Measurements from ENCODE around the gene MPPED2.

Gene MPPED2

DNA sequence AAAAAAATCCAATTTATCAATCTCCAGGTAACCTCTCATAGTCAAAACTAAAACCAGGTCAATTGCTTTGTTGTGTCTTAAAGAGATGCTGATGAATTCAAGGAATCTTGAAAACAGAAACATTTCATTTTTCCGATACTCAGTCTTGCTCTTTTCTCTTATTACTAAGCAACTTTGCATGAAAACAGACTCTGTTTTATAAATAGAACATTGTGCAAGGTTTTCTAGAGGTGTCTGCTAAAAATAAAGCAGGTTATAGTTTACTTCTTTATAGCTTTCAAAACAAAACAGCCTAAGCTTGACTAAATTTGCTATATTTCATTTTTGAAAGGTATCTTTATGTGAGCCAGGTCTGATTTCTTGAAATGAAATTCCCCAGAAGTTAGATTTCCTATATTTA, 154.0 kb downstream of the MPPED2 start:
- in situ Hi-C loops (cut with MboI; ENCODE audit: low pct_unique_long_range_greater_than_20kb, low sequenced_read_pairs, unreplicated experiment): no loop called here
- DNase-seq (ENCODE audit: low spot score): no peak
- TF ChIP-seq CTCF (IDR thresholded peaks at IDR 0.05; ENCODE audit: extremely low read depth, insufficient read depth, missing control alignments): no peak

- in situ Hi-C loops (cut with MboI; ENCODE audit: low pct_unique_long_range_greater_than_20kb, low sequenced_read_pairs, unreplicated experiment): no loop called here
- TF ChIP-seq CTCF (IDR thresholded peaks at IDR 0.05; ENCODE audit: extremely low read depth, insufficient read depth, missing control alignments): no peak
- DNase-seq (ENCODE audit: low spot score): no peak
These were observed 154.9 kb downstream of the MPPED2 start for GRCh38 chr11:30431127-30431814.

DNA sequence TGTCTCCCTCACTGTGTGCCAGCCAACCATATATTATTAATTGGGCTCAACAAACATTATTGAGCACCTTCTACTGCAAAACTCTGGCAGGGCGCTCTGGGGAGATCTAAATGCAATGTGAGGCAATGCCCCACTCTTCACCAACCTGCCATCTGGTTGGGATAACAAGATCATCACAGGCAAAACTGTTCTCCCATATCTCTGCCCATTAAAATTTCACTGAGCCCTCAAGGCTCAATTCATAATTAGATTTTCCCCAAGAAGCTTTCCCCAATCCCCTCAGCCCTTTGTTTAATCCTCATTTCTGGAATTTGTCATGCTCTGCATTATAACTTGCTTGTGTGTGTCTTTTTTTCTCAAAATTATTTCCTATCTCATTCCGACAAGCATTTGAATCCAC, 156.6 kb downstream of the MPPED2 start:
- in situ Hi-C loops (cut with MboI; ENCODE audit: low pct_unique_long_range_greater_than_20kb, low sequenced_read_pairs, unreplicated experiment): no loop called here
- TF ChIP-seq CTCF (IDR thresholded peaks at IDR 0.05; ENCODE audit: extremely low read depth, insufficient read depth, missing control alignments): no peak
- DNase-seq (ENCODE audit: low spot score): no peak

DNA sequence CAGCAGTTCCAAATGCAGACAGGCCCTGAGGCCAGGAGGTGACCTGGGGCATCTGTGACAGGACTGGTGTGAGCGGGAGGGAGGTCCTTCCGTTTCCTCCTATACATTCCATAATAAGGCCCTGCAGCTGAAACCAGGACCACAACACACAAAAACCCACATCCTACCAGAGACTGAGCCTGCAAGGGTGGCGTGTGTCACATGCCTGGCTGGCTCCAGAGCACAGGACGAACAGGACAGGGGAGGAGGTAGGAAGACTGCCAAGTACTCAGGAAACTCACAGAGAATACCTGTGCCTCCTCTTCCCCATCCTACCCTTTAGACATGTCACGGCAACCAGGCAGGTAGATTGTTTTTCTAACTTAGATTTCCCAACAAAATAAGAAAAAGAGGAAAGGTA, 159.4 kb downstream of the MPPED2 start:
- in situ Hi-C loops (cut with MboI; ENCODE audit: low pct_unique_long_range_greater_than_20kb, low sequenced_read_pairs, unreplicated experiment): no loop called here
- DNase-seq (ENCODE audit: low spot score): no peak
- no peak for TF ChIP-seq CTCF (IDR thresholded peaks at IDR 0.05; ENCODE audit: extremely low read depth, insufficient read depth, missing control alignments)

DNA sequence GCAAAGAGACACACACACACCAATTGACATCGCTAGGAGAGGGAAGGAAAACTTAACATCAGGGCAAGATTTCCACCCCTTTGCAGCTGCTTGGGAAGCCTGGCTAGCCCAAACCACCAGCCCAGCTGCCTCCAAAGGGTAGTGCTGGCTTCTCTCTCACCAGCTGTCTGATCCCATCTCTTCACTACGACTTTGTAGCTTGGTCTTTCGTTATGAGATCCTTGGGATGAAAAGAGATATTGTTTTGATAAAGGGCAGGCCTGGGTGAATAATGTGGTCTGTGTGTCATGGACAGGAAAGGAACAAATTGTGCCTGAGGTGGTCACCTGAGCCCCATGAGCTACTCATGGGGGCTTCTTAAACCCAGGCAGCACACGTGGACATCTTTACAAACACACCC, 161.3 kb downstream of the MPPED2 start:
- in situ Hi-C loops (cut with MboI; ENCODE audit: low pct_unique_long_range_greater_than_20kb, low sequenced_read_pairs, unreplicated experiment): no loop called here
- DNase-seq (ENCODE audit: low spot score): no peak
- TF ChIP-seq CTCF (IDR thresholded peaks at IDR 0.05; ENCODE audit: extremely low read depth, insufficient read depth, missing control alignments): no peak

DNA sequence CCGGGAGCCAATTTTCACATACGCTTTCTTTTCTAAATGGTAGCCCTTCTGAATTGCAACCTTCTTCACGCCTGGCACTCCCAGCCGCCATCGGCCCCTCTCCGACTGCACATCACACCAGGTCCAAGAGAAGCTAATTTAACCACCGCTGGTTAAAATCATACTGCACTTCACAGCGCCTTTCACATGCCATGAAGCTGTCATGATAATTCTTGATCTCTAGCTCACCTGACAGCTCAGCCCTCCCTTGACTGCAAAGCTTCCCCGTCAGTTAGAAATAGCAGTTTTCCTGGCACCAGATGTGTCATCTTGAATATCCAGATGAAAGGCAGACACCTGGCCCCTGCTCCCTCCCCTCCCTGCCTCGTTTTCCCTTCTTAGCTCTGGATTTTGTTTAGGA, 161.8 kb downstream of the MPPED2 start:
- in situ Hi-C loops (cut with MboI; ENCODE audit: low pct_unique_long_range_greater_than_20kb, low sequenced_read_pairs, unreplicated experiment): no loop called here
- DNase-seq (ENCODE audit: low spot score): no peak
- TF ChIP-seq CTCF (IDR thresholded peaks at IDR 0.05; ENCODE audit: extremely low read depth, insufficient read depth, missing control alignments): no peak

Measured in GM13977 (cell line).